Esophagus muscularis mucosa (tissue), 4 donors: ENCODE data around the gene WTIP. TPM values are rescaled to one million over a fixed set of nuclear protein-coding genes. Genes with fewer than 3 reads are reported as not detected.
"Not testable (repeated sequence)": the region's sequence is repeated elsewhere in the genome, so short reads cannot be mapped to it uniquely, and the experiment has no call there.

ENCODE experiments used
- DNase-seq: peaks from one replicate; pipeline ENCODE4 v3.0.0-alpha.2; 2017; ENCODE audit errors: extremely low spot score
- H3K27ac ChIP-seq, 4 donors: fragments of 200-600 bp; sonication (generic); replicated peaks in 1 of 4; 1 replicate in 3 of 4; 2 replicates in 1 of 4; pipeline ENCODE4 v1.5.1; 2016 to 2019; ENCODE audit warnings: mild to moderate bottlenecking in 1 of 4
- H3K27me3 ChIP-seq, 4 donors: fragments of 200-600 bp; sonication (generic); one replicate each; pipeline versions ENCODE4 v1.5.1 to v1.6.0; 2016 to 2019
- H3K36me3 ChIP-seq, 4 donors: fragments of 200-600 bp; sonication (generic); one replicate each; pipeline ENCODE4 v1.5.1; 2016 to 2019
- H3K4me1 ChIP-seq, 4 donors: fragments of 200-600 bp; sonication (generic); one replicate each; pipeline ENCODE4 v1.5.1; 2016 to 2019
- H3K4me3 ChIP-seq, 4 donors: fragments of 200-600 bp; sonication (generic); 1 replicate in 2 of 4; 2 replicates in 2 of 4; pipeline ENCODE4 v1.5.1; 2016 to 2019; ENCODE audit warnings: mild to moderate bottlenecking in 4 of 4, moderate library complexity in 1 of 4
- H3K9me3 ChIP-seq, 4 donors: fragments of 200-600 bp; sonication (generic); 1 replicate in 3 of 4; 2 replicates in 1 of 4; pipeline ENCODE4 v1.5.1; 2016 to 2019
- CTCF ChIP-seq, 3 experiments: fragments of 200-600 bp in 2 of 3; fragments of 450-650 bp in 1 of 3; sonication (generic) in 2 of 3; IDR thresholded peaks; one replicate each; pipeline ENCODE4 v1.5.1; 2017 to 2019; ENCODE audit warnings: antibody characterized with exemption in 3 of 3, mild to moderate bottlenecking in 2 of 3, moderate library complexity in 1 of 3
- EP300 ChIP-seq: sonication (generic); formaldehyde crosslinking; IDR thresholded peaks from one replicate; pipeline ENCODE4 v1.6.1; 2017; ENCODE audit warnings: antibody characterized with exemption
- POLR2A ChIP-seq: fragments of 450-650 bp; IDR thresholded peaks from one replicate; pipeline ENCODE4 v1.6.1; 2017; ENCODE audit warnings: antibody characterized with exemption, moderate library complexity, mild to moderate bottlenecking, low read depth
- POLR2AphosphoS5 ChIP-seq, 2 donors: sonication (generic); formaldehyde crosslinking; IDR thresholded peaks; one replicate each; pipeline ENCODE4 v1.6.1; 2017; ENCODE audit warnings: antibody characterized with exemption in 2 of 2
- WGBS: methylation state at CpG from one replicate; pipeline ENCODE4 v1.1.5; 2018; 5-methylcytosine and 5-hydroxymethylcytosine counted together
- intact Hi-C: fragments of 100-400 bp; cut with DNase I; formaldehyde crosslinking; loops from one replicate; pipeline ENCODE4 v1.15.1; 2023
- total RNA-seq, 4 donors: library from RNA; depleted of rRNA; stranded (reverse); fragments of >200 nt; gene quantifications; one replicate each; pipeline versions ENCODE4 v1.1.0 to v1.2.1, GENCODE V29; 2016

Gene WTIP
- total RNA-seq, 4 donors from 2014 or later: 19.1 to 68.0 (median 43.4) TPM

- intact Hi-C loops: no loop called here
- Histone ChIP-seq H3K4me1 (peaks cover 18 to 27% (median 23%) of the 10 kb centered on the region in 4 donors), H3K27me3 (no peaks in the 10 kb centered on the region), H3K4me3 (no peak overlapping the region), H3K27ac (no peak overlapping the region), H3K36me3 (no peaks in the 10 kb centered on the region), H3K9me3 (no peaks in the 10 kb centered on the region)
- DNase-seq: peak; percentile 45
- WGBS: 76% methylated on average over 12 of the region's 14 CpGs
- TF ChIP-seq EP300 (no peak), POLR2AphosphoS5 (IDR thresholded peaks at IDR 0.05) (no peak), POLR2A (no peak), CTCF (IDR thresholded peaks at IDR 0.05) (no peak)
Measured at GRCh38 chr19:34505321-34506025, 23.9 kb downstream of the WTIP start.

- DNase-seq: no peak
- WGBS: 41% methylated on average over 5 of the region's 8 CpGs
- Histone ChIP-seq H3K9me3 (peaks cover 0 to 2% (median 0%) of the 10 kb centered on the region in 4 donors), H3K4me3 (no peak overlapping the region), H3K27me3 (no peaks in the 10 kb centered on the region), H3K4me1 (peaks cover 18 to 27% (median 23%) of the 10 kb centered on the region in 4 donors), H3K36me3 (no peaks in the 10 kb centered on the region), H3K27ac (no peak overlapping the region)
- intact Hi-C loops: no loop called here
- no peak for TF ChIP-seq CTCF (IDR thresholded peaks at IDR 0.05)
- no peak for TF ChIP-seq POLR2AphosphoS5 (IDR thresholded peaks at IDR 0.05)
- TF ChIP-seq EP300: no peak
- TF ChIP-seq POLR2A: no peak
Measured at GRCh38 chr19:34506026-34506370, 24.4 kb downstream of the WTIP start.

GRCh38 chr19:34507414-34508067, 26.0 kb downstream of the WTIP start:
- intact Hi-C loops: no loop called here
- H3K27me3 ChIP-seq: no peaks in the 10 kb centered on the region
- peaks cover 9 to 18% (median 16%) of the 10 kb centered on the region in 4 donors for H3K4me1 ChIP-seq
- H3K9me3 ChIP-seq: peaks cover 0 to 7% (median 0%) of the 10 kb centered on the region in 4 donors
- no peak overlapping the region for H3K4me3 ChIP-seq
- TF ChIP-seq CTCF (IDR thresholded peaks at IDR 0.05): no peak
- no peak for TF ChIP-seq EP300
- TF ChIP-seq POLR2A: no peak
- TF ChIP-seq POLR2AphosphoS5 (IDR thresholded peaks at IDR 0.05): no peak
- H3K36me3 ChIP-seq: no peaks in the 10 kb centered on the region
- no peak overlapping the region for H3K27ac ChIP-seq
- DNase-seq: no peak
- WGBS: 70% methylated on average over 4 of the region's 4 CpGs

GRCh38 chr19:34508540-34508939, 27.0 kb downstream of the WTIP start:
- Histone ChIP-seq H3K4me1 (peaks cover under 1 to 11% (median 8%) of the 10 kb centered on the region in 4 donors), H3K36me3 (no peaks in the 10 kb centered on the region), H3K4me3 (no peak overlapping the region), H3K27me3 (no peaks in the 10 kb centered on the region), H3K9me3 (peaks cover 0 to 7% (median 0%) of the 10 kb centered on the region in 4 donors), H3K27ac (no peak overlapping the region)
- no peak for TF ChIP-seq EP300
- TF ChIP-seq POLR2AphosphoS5 (IDR thresholded peaks at IDR 0.05): no peak
- TF ChIP-seq CTCF (IDR thresholded peaks at IDR 0.05): no peak
- TF ChIP-seq POLR2A: no peak
- intact Hi-C loops: no loop called here
- 63% methylated on average over 9 of the region's 9 CpGs for WGBS
- DNase-seq: peak; percentile 60

- H3K27me3 ChIP-seq, intact Hi-C loops, H3K4me3 ChIP-seq, H3K27ac ChIP-seq, DNase-seq, H3K9me3 ChIP-seq, H3K4me1 ChIP-seq, H3K36me3 ChIP-seq: not testable (repeated sequence)
- WGBS: 75% methylated on average over 5 of the region's 5 CpGs
Measured at GRCh38 chr19:34510904-34511303, 29.3 kb downstream of the WTIP start.
